Measurements from ENCODE around the gene RPN2. TPM values are rescaled to one million over a fixed set of nuclear protein-coding genes. Genes with fewer than 3 reads are reported as not detected.

RPN2 gene
- total and polyA plus RNA-seq, 7 experiments from 2014 or later: 88.7 to 281 (median 113) TPM

DNA sequence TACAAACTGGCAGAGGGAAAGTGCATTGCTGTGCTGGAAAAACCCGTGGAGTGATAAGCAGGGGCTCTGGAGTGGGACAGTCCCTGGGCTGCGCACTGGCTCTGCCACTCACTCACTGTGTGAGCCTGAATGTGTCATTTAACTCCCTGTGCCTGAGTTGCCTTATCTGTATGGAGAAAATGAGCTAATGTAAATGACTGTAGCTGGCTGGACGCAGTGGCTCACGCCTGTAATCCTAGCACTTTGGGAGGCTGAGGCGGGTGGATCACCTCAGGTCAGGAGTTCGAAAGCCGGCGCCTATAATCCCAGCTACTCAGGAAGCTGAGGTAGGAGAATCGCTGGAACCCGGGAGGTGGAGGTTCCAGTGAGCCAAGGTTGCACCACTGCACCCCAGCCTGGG lies 18.4 kb upstream of the RPN2 start:
- no peaks in the 10 kb centered on the region for H3K36me3 ChIP-seq (ENCODE audit: control insufficient read depth in 2 of 3, insufficient read depth in 3 of 3, low read length in 3 of 3)
- H3K9me3 ChIP-seq (ENCODE audit: control insufficient read depth in 2 of 3, low read length in 3 of 3): no peaks in the 10 kb centered on the region
- no peak overlapping the region for H3K4me3 ChIP-seq (ENCODE audit: low read length)
- Mint-ChIP-seq H3K4me3 (no peak overlapping the region), H3K9me3 (no peaks in the 10 kb centered on the region), H3K4me1 (no peaks in the 10 kb centered on the region), H3K27me3 (peaks cover 0 to 30% (median 0%) of the 10 kb centered on the region in 5 donors), H3K27ac (peak overlapping the region in 1 of 9 donors; percentile 51), H3K36me3 (peaks cover 0 to 5% (median 0%) of the 10 kb centered on the region in 5 donors)
- intact Hi-C loops (cut with micrococcal nuclease): no loop called here
- CTCF ChIA-PET: interaction anchor here (0.6 kb wide), 1 partner anchor 170 kb away, joined by 6 read pairs; no protein-coding TSS in a partner anchor
- no peaks in the 10 kb centered on the region for H3K4me1 ChIP-seq (ENCODE audit: control insufficient read depth in 2 of 2, insufficient read depth in 2 of 2, low read length in 2 of 2)
- POLR2A ChIA-PET: no interaction called here
- no peak for DNase-seq
- no peaks in the 10 kb centered on the region for H3K27me3 ChIP-seq (ENCODE audit: control insufficient read depth in 2 of 2, insufficient read depth in 2 of 2, low read length in 2 of 2)
- no peak for ATAC-seq
- H3K27ac ChIP-seq (ENCODE audit: low read depth, low read length): no peak overlapping the region

DNA sequence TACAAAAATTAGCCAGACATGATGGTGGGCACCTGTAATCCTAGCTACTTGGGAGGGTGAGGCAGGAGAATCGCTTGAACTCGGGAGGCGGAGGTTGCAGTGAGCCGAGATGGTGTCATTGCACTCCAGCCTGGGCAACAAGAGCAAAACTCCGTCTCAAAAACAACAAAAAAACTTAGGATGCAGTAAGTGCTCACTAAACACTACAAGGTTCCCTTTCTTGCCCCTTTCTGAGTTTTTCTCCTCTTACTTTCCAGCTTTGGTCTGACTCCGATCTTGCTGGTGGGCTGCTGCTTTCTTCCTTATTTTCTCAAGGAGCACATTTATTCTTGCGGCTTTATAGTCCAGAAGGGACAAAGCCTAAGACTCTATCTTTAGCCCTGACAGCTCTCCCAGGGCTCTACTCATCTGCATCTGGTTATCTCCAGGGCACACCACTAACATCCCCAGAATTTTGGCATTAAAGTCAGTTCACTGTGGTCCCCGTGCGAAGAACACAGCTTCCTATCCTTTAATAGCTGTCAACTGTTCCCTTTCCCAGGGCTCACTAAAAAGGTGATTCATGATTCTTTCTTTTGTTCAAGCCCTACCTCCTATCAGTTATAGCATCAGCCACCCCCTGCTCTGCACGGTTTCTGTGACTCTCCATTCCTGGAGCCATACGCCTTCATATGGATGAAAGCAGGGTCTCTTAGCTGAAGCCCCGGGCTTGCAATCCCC lies 17.1 kb upstream of the RPN2 start:
- CTCF ChIA-PET: no interaction called here

DNA sequence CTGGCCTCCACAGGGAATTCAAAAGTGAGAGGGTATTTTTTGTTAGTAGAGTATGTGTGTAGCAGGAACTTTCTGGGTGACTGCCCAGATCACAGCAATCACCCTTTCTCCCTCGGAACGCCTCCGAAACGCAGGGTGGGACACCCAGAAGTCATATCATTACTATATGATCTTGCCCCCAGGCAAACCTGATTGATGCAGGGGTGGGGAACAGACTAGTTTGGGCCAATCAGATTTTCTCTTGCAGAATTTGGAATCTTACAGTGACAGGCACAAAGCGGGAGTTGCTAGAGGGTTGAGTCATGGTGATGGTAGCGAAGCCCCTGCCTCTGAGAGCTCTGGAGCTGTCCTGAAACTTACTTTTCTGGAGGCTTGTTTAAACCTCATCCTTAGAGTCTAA lies 16.5 kb upstream of the RPN2 start:
- CTCF ChIA-PET: no interaction called here

More for the DNA sequence above, 17.1 kb upstream of the RPN2 start:
- no peaks in the 10 kb centered on the region for H3K4me1 Mint-ChIP-seq
- ATAC-seq: no peak
- Histone ChIP-seq H3K27ac (ENCODE audit: low read depth, low read length) (no peak overlapping the region), H3K9me3 (ENCODE audit: control insufficient read depth in 2 of 3, low read length in 3 of 3) (no peaks in the 10 kb centered on the region), H3K27me3 (ENCODE audit: control insufficient read depth in 2 of 2, insufficient read depth in 2 of 2, low read length in 2 of 2) (no peaks in the 10 kb centered on the region), H3K4me1 (ENCODE audit: control insufficient read depth in 2 of 2, insufficient read depth in 2 of 2, low read length in 2 of 2) (no peaks in the 10 kb centered on the region), H3K4me3 (ENCODE audit: low read length) (no peak overlapping the region), H3K36me3 (ENCODE audit: control insufficient read depth in 2 of 3, insufficient read depth in 3 of 3, low read length in 3 of 3) (no peaks in the 10 kb centered on the region)
- DNase-seq: no peak
- intact Hi-C loops (cut with micrococcal nuclease): no loop called here
- H3K27me3 Mint-ChIP-seq: peaks cover 0 to 30% (median 0%) of the 10 kb centered on the region in 5 donors
- H3K4me3 Mint-ChIP-seq: peak overlapping the region in 1 of 10 donors; percentile 16
- no peaks in the 10 kb centered on the region for H3K9me3 Mint-ChIP-seq
- no peak overlapping the region for H3K27ac Mint-ChIP-seq
- POLR2A ChIA-PET: no interaction called here
- H3K36me3 Mint-ChIP-seq: peaks cover 0 to 9% (median 0%) of the 10 kb centered on the region in 5 donors

DNA sequence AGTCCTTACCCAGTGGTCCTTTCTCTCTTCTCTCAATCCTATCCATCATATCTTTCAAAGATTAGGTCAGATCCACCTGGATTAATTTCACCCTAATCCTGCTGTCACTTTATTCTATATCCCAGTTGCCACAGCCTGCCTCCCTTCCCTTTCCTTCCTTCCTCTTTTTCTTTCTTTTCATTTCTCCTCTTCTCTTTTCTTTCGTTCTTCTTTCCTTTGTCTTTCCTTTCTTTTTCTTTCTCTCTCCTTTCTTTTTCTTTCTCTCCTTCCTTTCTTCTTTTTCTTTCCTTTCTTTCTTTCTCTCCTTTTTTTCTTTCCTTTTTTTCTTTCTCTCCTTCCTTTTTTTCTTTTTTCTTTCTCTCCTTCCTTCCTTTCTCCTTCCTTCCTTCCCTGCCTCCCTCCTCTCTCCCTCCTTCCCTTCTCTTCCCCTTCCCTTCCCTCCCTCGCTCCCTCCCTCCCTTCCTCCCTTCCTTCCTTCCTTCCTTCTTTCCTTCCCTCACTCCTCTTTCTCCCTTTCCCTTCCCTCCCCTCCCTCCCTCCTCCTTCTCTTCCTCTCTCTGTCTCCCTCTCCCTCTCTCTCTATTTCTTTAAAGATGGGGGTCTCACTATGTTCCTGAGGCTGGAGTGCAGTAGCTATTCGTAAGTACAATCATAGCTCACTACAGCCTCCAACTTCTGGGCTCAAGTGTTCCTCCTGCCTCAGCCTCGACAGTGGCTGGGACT lies 15.1 kb upstream of the RPN2 start:
- DNase-seq (no peak), ATAC-seq (no peak)
- no peaks in the 10 kb centered on the region for H3K9me3 ChIP-seq (ENCODE audit: control insufficient read depth in 2 of 3, low read length in 3 of 3)
- intact Hi-C loops (cut with micrococcal nuclease): no loop called here
- no peaks in the 10 kb centered on the region for H3K36me3 ChIP-seq (ENCODE audit: control insufficient read depth in 2 of 3, insufficient read depth in 3 of 3, low read length in 3 of 3)
- H3K4me1 Mint-ChIP-seq: no peaks in the 10 kb centered on the region
- CTCF ChIA-PET: no interaction called here
- H3K27ac Mint-ChIP-seq: no peak overlapping the region
- H3K4me1 ChIP-seq (ENCODE audit: control insufficient read depth in 2 of 2, insufficient read depth in 2 of 2, low read length in 2 of 2): no peaks in the 10 kb centered on the region
- peaks cover 0 to 33% (median 0%) of the 10 kb centered on the region in 5 donors for H3K27me3 Mint-ChIP-seq
- no peak overlapping the region for H3K4me3 Mint-ChIP-seq
- no peaks in the 10 kb centered on the region for H3K27me3 ChIP-seq (ENCODE audit: control insufficient read depth in 2 of 2, insufficient read depth in 2 of 2, low read length in 2 of 2)
- H3K9me3 Mint-ChIP-seq: no peaks in the 10 kb centered on the region
- POLR2A ChIA-PET: no interaction called here
- H3K36me3 Mint-ChIP-seq: peaks cover 0 to 17% (median 4%) of the 10 kb centered on the region in 5 donors
- H3K27ac ChIP-seq (ENCODE audit: low read depth, low read length): no peak overlapping the region
- H3K4me3 ChIP-seq (ENCODE audit: low read length): no peak overlapping the region

More for the DNA sequence above, 16.5 kb upstream of the RPN2 start:
- no peak overlapping the region for H3K4me3 ChIP-seq (ENCODE audit: low read length)
- DNase-seq: no peak
- Mint-ChIP-seq H3K27ac (no peak overlapping the region), H3K27me3 (peaks cover 0 to 33% (median 0%) of the 10 kb centered on the region in 5 donors), H3K36me3 (peaks cover 0 to 13% (median under 1%) of the 10 kb centered on the region in 5 donors), H3K9me3 (no peaks in the 10 kb centered on the region), H3K4me3 (peak overlapping the region in 1 of 10 donors; percentile 46), H3K4me1 (no peaks in the 10 kb centered on the region)
- no peaks in the 10 kb centered on the region for H3K36me3 ChIP-seq (ENCODE audit: control insufficient read depth in 2 of 3, insufficient read depth in 3 of 3, low read length in 3 of 3)
- no peaks in the 10 kb centered on the region for H3K9me3 ChIP-seq (ENCODE audit: control insufficient read depth in 2 of 3, low read length in 3 of 3)
- H3K27ac ChIP-seq (ENCODE audit: low read depth, low read length): no peak overlapping the region
- no peak for ATAC-seq
- intact Hi-C loops (cut with micrococcal nuclease): no loop called here
- POLR2A ChIA-PET: no interaction called here
- no peaks in the 10 kb centered on the region for H3K4me1 ChIP-seq (ENCODE audit: control insufficient read depth in 2 of 2, insufficient read depth in 2 of 2, low read length in 2 of 2)
- no peaks in the 10 kb centered on the region for H3K27me3 ChIP-seq (ENCODE audit: control insufficient read depth in 2 of 2, insufficient read depth in 2 of 2, low read length in 2 of 2)

DNA sequence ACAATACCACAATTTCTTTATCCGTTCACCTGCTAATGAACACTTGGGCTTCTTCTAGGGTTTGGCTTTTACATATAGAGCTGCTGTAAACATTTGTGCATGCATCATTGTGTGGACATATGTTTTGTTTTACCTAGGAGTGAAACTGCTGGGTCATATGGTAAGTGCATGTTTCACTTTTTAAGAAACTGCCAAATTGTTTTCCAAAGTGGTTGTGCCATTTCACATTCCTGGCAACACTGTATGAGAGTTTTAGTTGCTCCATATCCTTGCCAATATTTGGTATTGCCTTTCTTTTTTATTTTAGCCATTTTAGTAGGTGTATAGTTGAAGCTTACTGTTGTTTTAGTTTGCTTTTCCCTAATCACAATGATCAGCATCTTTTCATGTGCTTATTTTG lies 14.1 kb upstream of the RPN2 start:
- Histone ChIP-seq H3K27ac (ENCODE audit: low read depth, low read length) (no peak overlapping the region), H3K4me3 (ENCODE audit: low read length) (no peak overlapping the region), H3K27me3 (ENCODE audit: control insufficient read depth in 2 of 2, insufficient read depth in 2 of 2, low read length in 2 of 2) (no peaks in the 10 kb centered on the region), H3K9me3 (ENCODE audit: control insufficient read depth in 2 of 3, low read length in 3 of 3) (no peaks in the 10 kb centered on the region), H3K36me3 (ENCODE audit: control insufficient read depth in 2 of 3, insufficient read depth in 3 of 3, low read length in 3 of 3) (no peaks in the 10 kb centered on the region), H3K4me1 (ENCODE audit: control insufficient read depth in 2 of 2, insufficient read depth in 2 of 2, low read length in 2 of 2) (no peaks in the 10 kb centered on the region)
- ATAC-seq: no peak
- intact Hi-C loops (cut with micrococcal nuclease): no loop called here
- no peak overlapping the region for H3K27ac Mint-ChIP-seq
- CTCF ChIA-PET: no interaction called here
- peaks cover 0 to 33% (median 0%) of the 10 kb centered on the region in 5 donors for H3K27me3 Mint-ChIP-seq
- H3K4me1 Mint-ChIP-seq: no peaks in the 10 kb centered on the region
- DNase-seq: no peak
- peaks cover 0 to 17% (median 4%) of the 10 kb centered on the region in 5 donors for H3K36me3 Mint-ChIP-seq
- POLR2A ChIA-PET: interaction anchor here (0.7 to 1.4 kb wide), 2 partner anchors 14 to 520 kb away, joined by 3 read pairs; partner anchors contain the start of genes MROH8 and RPN2
- H3K9me3 Mint-ChIP-seq: no peaks in the 10 kb centered on the region
- no peak overlapping the region for H3K4me3 Mint-ChIP-seq

DNA sequence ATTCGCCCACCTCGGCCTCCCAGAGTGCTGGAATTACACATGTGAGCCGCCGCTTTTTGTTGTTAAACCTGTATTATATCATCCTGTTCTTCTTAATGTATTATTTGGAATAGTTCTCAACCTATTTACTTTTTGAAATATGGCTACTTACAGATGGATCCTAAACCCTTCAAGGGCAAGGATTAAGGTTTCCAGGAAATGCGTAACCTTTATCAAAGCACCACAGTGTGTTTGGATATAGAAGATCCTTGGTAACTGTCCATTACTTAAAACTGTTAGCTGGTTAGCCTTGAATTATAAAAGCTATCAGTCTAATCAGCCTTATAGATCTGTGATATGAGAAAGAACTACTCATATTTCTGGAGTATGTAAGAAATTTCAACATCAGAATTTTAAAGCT lies 12.3 kb upstream of the RPN2 start:
- no peaks in the 10 kb centered on the region for H3K9me3 ChIP-seq (ENCODE audit: control insufficient read depth in 2 of 3, low read length in 3 of 3)
- H3K36me3 ChIP-seq (ENCODE audit: control insufficient read depth in 2 of 3, insufficient read depth in 3 of 3, low read length in 3 of 3): no peaks in the 10 kb centered on the region
- no peak overlapping the region for H3K4me3 Mint-ChIP-seq
- intact Hi-C loops (cut with micrococcal nuclease): no loop called here
- H3K4me3 ChIP-seq (ENCODE audit: low read length): no peak overlapping the region
- peaks cover 0 to 2% (median 0%) of the 10 kb centered on the region in 7 donors for H3K4me1 Mint-ChIP-seq
- H3K36me3 Mint-ChIP-seq: peaks cover 0 to 23% (median 4%) of the 10 kb centered on the region in 5 donors
- ATAC-seq: no peak
- no peak for DNase-seq
- H3K27ac Mint-ChIP-seq: no peak overlapping the region
- ChIA-PET CTCF (interaction anchor here (0.6 kb wide), 1 partner anchor 217 kb away, joined by 6 read pairs; no protein-coding TSS in a partner anchor), POLR2A (no interaction called here)
- H3K27me3 ChIP-seq (ENCODE audit: control insufficient read depth in 2 of 2, insufficient read depth in 2 of 2, low read length in 2 of 2): no peaks in the 10 kb centered on the region
- peaks cover 0 to 28% (median 0%) of the 10 kb centered on the region in 5 donors for H3K27me3 Mint-ChIP-seq
- H3K4me1 ChIP-seq (ENCODE audit: control insufficient read depth in 2 of 2, insufficient read depth in 2 of 2, low read length in 2 of 2): no peaks in the 10 kb centered on the region
- H3K9me3 Mint-ChIP-seq: no peaks in the 10 kb centered on the region
- H3K27ac ChIP-seq (ENCODE audit: low read depth, low read length): no peak overlapping the region

All from naive thymus-derived CD4-positive, alpha-beta T cell (primary cell).